ENCODE results near the gene ACAD9.

Gene ACAD9

DNA sequence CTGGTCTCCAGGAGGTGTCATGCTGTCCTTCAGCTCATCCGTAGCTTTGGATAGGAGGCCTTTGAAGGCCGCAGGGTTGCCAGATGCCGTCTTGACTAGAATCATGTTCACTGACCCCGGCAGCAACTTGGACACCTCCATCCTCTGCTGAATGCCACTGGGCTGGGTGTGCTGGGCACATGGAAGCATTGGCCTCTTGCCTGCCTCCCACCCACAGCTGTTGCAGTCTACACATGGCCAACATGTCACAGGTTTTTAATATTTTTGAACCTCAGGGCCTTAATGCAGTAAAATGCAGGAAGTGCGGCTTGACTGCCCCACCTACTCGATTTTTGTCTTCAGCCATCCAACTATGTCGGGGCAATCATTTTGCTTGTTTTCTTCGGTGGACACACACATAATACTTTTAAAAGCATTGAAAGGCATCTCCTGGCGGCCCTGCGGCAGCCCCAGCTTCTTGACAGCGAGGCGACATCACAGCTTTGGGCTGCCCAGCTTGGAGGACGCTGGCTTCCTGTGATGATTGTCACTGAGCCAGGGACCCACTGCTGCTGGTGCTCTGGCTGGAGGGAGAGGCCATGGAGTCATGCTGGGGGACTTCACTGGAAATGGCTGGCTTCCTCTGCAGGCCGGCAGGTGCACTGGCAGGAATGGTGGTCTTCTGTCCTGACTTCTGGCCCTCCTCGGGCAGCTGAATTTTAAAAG lies 31.6 kb upstream of the ACAD9 start:
- Histone ChIP-seq H2AFZ (ENCODE audit: low read length) (no peak overlapping the region), H3K9me2 (ENCODE audit: low read depth, low read length) (no peaks in the 10 kb centered on the region), H3K27me3 (ENCODE audit: insufficient read depth, low read length) (no peaks in the 10 kb centered on the region; the same call in 1 of the 2 replicates), H3K4me2 (ENCODE audit: low read length) (no peak overlapping the region), H3K4me3 (ENCODE audit: low read depth, low read length, poor library complexity, severe bottlenecking) (no peak overlapping the region), H3K27ac (ENCODE audit: low read depth, low read length, poor library complexity, severe bottlenecking) (no peak overlapping the region), H3F3A (ENCODE audit: insufficient read depth, low read length) (no peaks in the 10 kb centered on the region), H3K4me1 (ENCODE audit: insufficient read depth, low read length, severe bottlenecking) (peaks cover 16% of the 10 kb centered on the region), H3K36me3 (ENCODE audit: insufficient read depth, low read length) (no peaks in the 10 kb centered on the region), H3K79me2 (ENCODE audit: insufficient read depth, low read length) (no peaks in the 10 kb centered on the region), H4K20me1 (ENCODE audit: insufficient read depth, low read length) (no peaks in the 10 kb centered on the region), H3K9ac (ENCODE audit: low read length) (no peak overlapping the region), H3K9me3 (ENCODE audit: low read length) (no peaks in the 10 kb centered on the region)
- no peak for TF ChIP-seq EZH2 (IDR thresholded peaks at IDR 0.05; ENCODE audit: borderline replicate concordance, low read length)
- TF ChIP-seq, protein P1, sequence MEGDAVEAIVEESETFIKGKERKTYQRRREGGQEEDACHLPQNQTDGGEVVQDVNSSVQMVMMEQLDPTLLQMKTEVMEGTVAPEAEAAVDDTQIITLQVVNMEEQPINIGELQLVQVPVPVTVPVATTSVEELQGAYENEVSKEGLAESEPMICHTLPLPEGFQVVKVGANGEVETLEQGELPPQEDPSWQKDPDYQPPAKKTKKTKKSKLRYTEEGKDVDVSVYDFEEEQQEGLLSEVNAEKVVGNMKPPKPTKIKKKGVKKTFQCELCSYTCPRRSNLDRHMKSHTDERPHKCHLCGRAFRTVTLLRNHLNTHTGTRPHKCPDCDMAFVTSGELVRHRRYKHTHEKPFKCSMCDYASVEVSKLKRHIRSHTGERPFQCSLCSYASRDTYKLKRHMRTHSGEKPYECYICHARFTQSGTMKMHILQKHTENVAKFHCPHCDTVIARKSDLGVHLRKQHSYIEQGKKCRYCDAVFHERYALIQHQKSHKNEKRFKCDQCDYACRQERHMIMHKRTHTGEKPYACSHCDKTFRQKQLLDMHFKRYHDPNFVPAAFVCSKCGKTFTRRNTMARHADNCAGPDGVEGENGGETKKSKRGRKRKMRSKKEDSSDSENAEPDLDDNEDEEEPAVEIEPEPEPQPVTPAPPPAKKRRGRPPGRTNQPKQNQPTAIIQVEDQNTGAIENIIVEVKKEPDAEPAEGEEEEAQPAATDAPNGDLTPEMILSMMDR (IDR thresholded peaks at IDR 0.05; ENCODE audit: low read length), result no peak

DNA sequence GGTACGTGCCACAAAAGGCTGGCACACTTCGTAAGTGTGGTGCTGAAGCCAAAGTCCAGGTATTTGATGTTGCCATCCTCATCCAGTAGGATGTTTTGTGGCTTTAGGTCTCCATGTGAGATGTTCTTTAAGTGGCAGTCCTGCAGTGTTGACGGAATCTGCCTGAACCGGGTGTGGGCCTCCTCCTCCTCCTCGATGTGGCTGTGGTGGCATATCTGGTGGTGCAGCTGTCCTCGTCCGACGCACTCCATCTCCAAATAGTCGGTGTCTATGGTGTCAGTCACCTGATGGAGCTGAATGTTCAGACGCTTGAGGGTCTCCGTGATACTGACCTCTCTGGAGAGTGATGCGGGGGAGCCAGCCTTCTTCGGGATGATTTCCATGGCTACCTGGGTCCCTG lies 30.5 kb upstream of the ACAD9 start:
- Histone ChIP-seq H3K36me3 (ENCODE audit: insufficient read depth, low read length) (no peaks in the 10 kb centered on the region; the same call in 1 of the 2 replicates), H3K4me3 (ENCODE audit: low read depth, low read length, poor library complexity, severe bottlenecking) (no peak overlapping the region), H4K20me1 (ENCODE audit: insufficient read depth, low read length) (no peaks in the 10 kb centered on the region), H3K4me1 (ENCODE audit: insufficient read depth, low read length, severe bottlenecking) (peaks cover 16% of the 10 kb centered on the region), H3K9me2 (ENCODE audit: low read depth, low read length) (no peaks in the 10 kb centered on the region), H3K4me2 (ENCODE audit: low read length) (no peak overlapping the region), H3K27ac (ENCODE audit: low read depth, low read length, poor library complexity, severe bottlenecking) (no peak overlapping the region), H3K9ac (ENCODE audit: low read length) (no peak overlapping the region), H3K9me3 (ENCODE audit: low read length) (0 out of 2 replicates have a peak, but pooled peaks cover under 1% of the 10 kb centered on the region), H2AFZ (ENCODE audit: low read length) (no peak overlapping the region), H3F3A (ENCODE audit: insufficient read depth, low read length) (no peaks in the 10 kb centered on the region), H3K79me2 (ENCODE audit: insufficient read depth, low read length) (no peaks in the 10 kb centered on the region), H3K27me3 (ENCODE audit: insufficient read depth, low read length) (no peaks in the 10 kb centered on the region; the same call in 1 of the 2 replicates)
- TF ChIP-seq, protein P1 (IDR thresholded peaks at IDR 0.05; ENCODE audit: low read length), result no peak
- TF ChIP-seq EZH2 (IDR thresholded peaks at IDR 0.05; ENCODE audit: borderline replicate concordance, low read length), result no peak

DNA sequence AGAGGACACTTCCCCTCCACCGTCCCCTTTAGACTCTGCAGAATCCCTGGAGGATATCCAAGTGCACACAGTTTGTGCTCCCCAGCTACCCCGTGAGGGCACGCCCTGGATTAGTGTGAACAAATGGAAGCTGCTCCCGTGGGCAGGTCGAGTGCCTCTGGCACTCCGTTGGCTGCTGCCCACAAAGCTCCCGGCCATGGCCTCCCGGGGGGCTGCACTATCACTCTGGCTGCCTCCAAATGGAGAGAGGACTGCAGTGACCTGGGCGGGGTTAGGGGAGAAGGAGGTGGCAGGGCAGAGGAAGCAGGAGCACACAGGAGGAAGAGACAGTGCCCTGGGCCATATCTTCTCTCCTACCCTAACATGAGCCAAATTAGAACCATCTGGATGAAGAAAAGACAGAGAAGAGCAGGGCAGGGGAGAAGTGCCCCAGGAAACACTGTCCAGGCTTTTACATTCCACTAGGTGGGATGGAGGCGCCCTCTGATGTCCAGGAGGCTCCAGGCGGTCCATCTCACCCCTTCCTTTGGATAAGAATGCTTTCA lies 29.4 kb upstream of the ACAD9 start:
- no peaks in the 10 kb centered on the region for H3K79me2 ChIP-seq (ENCODE audit: insufficient read depth, low read length)
- no peak overlapping the region for H2AFZ ChIP-seq (ENCODE audit: low read length)
- H3K9me3 ChIP-seq (ENCODE audit: low read length), result peaks cover 9% of the 10 kb centered on the region
- no peak overlapping the region for H3K9ac ChIP-seq (ENCODE audit: low read length)
- no peak overlapping the region for H3K27ac ChIP-seq (ENCODE audit: low read depth, low read length, poor library complexity, severe bottlenecking)
- no peaks in the 10 kb centered on the region for H4K20me1 ChIP-seq (ENCODE audit: insufficient read depth, low read length)
- peaks cover under 1% of the 10 kb centered on the region; the same call in 1 of the 2 replicates for H3K27me3 ChIP-seq (ENCODE audit: insufficient read depth, low read length)
- H3K4me2 ChIP-seq (ENCODE audit: low read length), result no peak overlapping the region
- peaks cover 16% of the 10 kb centered on the region for H3K4me1 ChIP-seq (ENCODE audit: insufficient read depth, low read length, severe bottlenecking)
- H3K36me3 ChIP-seq (ENCODE audit: insufficient read depth, low read length), result no peaks in the 10 kb centered on the region; the same call in 1 of the 2 replicates
- no peak overlapping the region for H3K4me3 ChIP-seq (ENCODE audit: low read depth, low read length, poor library complexity, severe bottlenecking)
- no peaks in the 10 kb centered on the region for H3K9me2 ChIP-seq (ENCODE audit: low read depth, low read length)
- H3F3A ChIP-seq (ENCODE audit: insufficient read depth, low read length), result no peaks in the 10 kb centered on the region
- TF ChIP-seq, protein P1 (IDR thresholded peaks at IDR 0.05; ENCODE audit: low read length), result no peak
- no peak for TF ChIP-seq EZH2 (IDR thresholded peaks at IDR 0.05; ENCODE audit: borderline replicate concordance, low read length)
